ENCODE measurements around the gene PLAGL2. TPM values are rescaled to one million over a fixed set of nuclear protein-coding genes. Genes with fewer than 3 reads are reported as not detected.

PLAGL2 gene
- total and polyA plus RNA-seq, 2 experiments from 2014 or later, result 39.7 to 41.1 TPM

- DNase-seq (ENCODE audit: low spot score), result no peak
- no peaks in the 10 kb centered on the region for H3K9me3 ChIP-seq (ENCODE audit: low read depth)
- H2AFZ ChIP-seq, result no peak overlapping the region
- no peak for TF ChIP-seq EZH2phosphoT487 (IDR thresholded peaks at IDR 0.05; ENCODE audit: low read depth, severe bottlenecking, unreplicated experiment)
- no peaks in the 10 kb centered on the region for H3K27me3 ChIP-seq
- H3K36me3 ChIP-seq (replicated peaks; ENCODE audit: insufficient read depth, low read depth), result peaks cover 7% of the 10 kb centered on the region
- H3K9me2 ChIP-seq (replicated peaks; ENCODE audit: insufficient read depth), result no peaks in the 10 kb centered on the region
- peaks cover 4% of the 10 kb centered on the region for H3K4me1 ChIP-seq (ENCODE audit: insufficient read depth)
- H3K4me2 ChIP-seq, result no peak overlapping the region
- no peak overlapping the region for H3K4me3 ChIP-seq
- 92% methylated on average over 8 of the region's 8 CpGs for WGBS (ENCODE audit: low lambda C conversion rate, missing lambda C conversion rate)
- no peak overlapping the region for H3K27ac ChIP-seq
- no peaks in the 10 kb centered on the region for H4K20me1 ChIP-seq (ENCODE audit: insufficient read depth, poor library complexity, severe bottlenecking)
- no peaks in the 10 kb centered on the region for H3K79me2 ChIP-seq
Measured at GRCh38 chr20:32149566-32150170, 57.9 kb downstream of the PLAGL2 start.

- DNase-seq (ENCODE audit: low spot score), result no peak
- H3K4me2 ChIP-seq, result no peak overlapping the region
- peaks cover 3% of the 10 kb centered on the region for H3K79me2 ChIP-seq
- H3K4me3 ChIP-seq, result no peak overlapping the region
- no peaks in the 10 kb centered on the region for H3K9me3 ChIP-seq (ENCODE audit: low read depth)
- peaks cover 6% of the 10 kb centered on the region for H3K36me3 ChIP-seq (replicated peaks; ENCODE audit: insufficient read depth, low read depth)
- no peak overlapping the region for H3K27ac ChIP-seq
- no peak for TF ChIP-seq CTCF (IDR thresholded peaks at IDR 0.05; ENCODE audit: poor library complexity)
- TF ChIP-seq EZH2 (IDR thresholded peaks at IDR 0.05; ENCODE audit: borderline replicate concordance), result no peak
- TF ChIP-seq EZH2phosphoT487 (IDR thresholded peaks at IDR 0.05; ENCODE audit: low read depth, severe bottlenecking, unreplicated experiment), result no peak
- no peaks in the 10 kb centered on the region for H3K9me2 ChIP-seq (replicated peaks; ENCODE audit: insufficient read depth)
- H3K27me3 ChIP-seq, result no peaks in the 10 kb centered on the region
- H3K4me1 ChIP-seq (ENCODE audit: insufficient read depth), result no peaks in the 10 kb centered on the region
- 97% methylated on average over 8 of the region's 8 CpGs for WGBS (ENCODE audit: low lambda C conversion rate, missing lambda C conversion rate)
- no peaks in the 10 kb centered on the region for H4K20me1 ChIP-seq (ENCODE audit: insufficient read depth, poor library complexity, severe bottlenecking)
- H2AFZ ChIP-seq, result no peak overlapping the region
Measured at GRCh38 chr20:32144898-32145662, 62.5 kb downstream of the PLAGL2 start.

GRCh38 chr20:32142991-32143390, 64.6 kb downstream of the PLAGL2 start:
- no peaks in the 10 kb centered on the region for H3K9me2 ChIP-seq (replicated peaks; ENCODE audit: insufficient read depth)
- no peak overlapping the region for H3K4me3 ChIP-seq
- TF ChIP-seq EZH2phosphoT487 (IDR thresholded peaks at IDR 0.05; ENCODE audit: low read depth, severe bottlenecking, unreplicated experiment) (no peak), EZH2 (IDR thresholded peaks at IDR 0.05; ENCODE audit: borderline replicate concordance) (no peak), CTCF (IDR thresholded peaks at IDR 0.05; ENCODE audit: poor library complexity) (no peak)
- H3K27ac ChIP-seq, result no peak overlapping the region
- 97% methylated on average over 15 of the region's 15 CpGs for WGBS (ENCODE audit: low lambda C conversion rate, missing lambda C conversion rate)
- H3K36me3 ChIP-seq (replicated peaks; ENCODE audit: insufficient read depth, low read depth), result peaks cover 10% of the 10 kb centered on the region
- H3K27me3 ChIP-seq, result no peaks in the 10 kb centered on the region
- H3K79me2 ChIP-seq, result peaks cover 3% of the 10 kb centered on the region
- DNase-seq (ENCODE audit: low spot score), result no peak
- H3K9me3 ChIP-seq (ENCODE audit: low read depth), result no peaks in the 10 kb centered on the region
- H2AFZ ChIP-seq, result no peak overlapping the region
- H4K20me1 ChIP-seq (ENCODE audit: insufficient read depth, poor library complexity, severe bottlenecking), result no peaks in the 10 kb centered on the region
- no peak overlapping the region for H3K4me2 ChIP-seq
- H3K4me1 ChIP-seq (ENCODE audit: insufficient read depth), result no peaks in the 10 kb centered on the region

MicroRNAs encoded within 50 kb of the gene (microRNA counts, 767-probe panel; counts per million panel counts)
- microRNA hsa-miR-1825, result not detected

Other genes with a start within 250 kb of the PLAGL2 start
- gene XKR7, start 239.6 kb downstream of the PLAGL2 start, total RNA-seq, result 0.12 and 0.37 TPM in 2 replicates
- not detected in 2 replicates for gene XKR7, start 239.6 kb downstream of the PLAGL2 start, polyA plus RNA-seq
- 0.77 and 0.80 TPM in 2 replicates for gene CCM2L, start 197.3 kb downstream of the PLAGL2 start, total RNA-seq
- 0.56 and 1.0 TPM in 2 replicates for gene CCM2L, start 197.3 kb downstream of the PLAGL2 start, polyA plus RNA-seq
- gene HCK, start 155.5 kb downstream of the PLAGL2 start, total RNA-seq, result 0.44 and 2.2 TPM in 2 replicates
- 0.54 and 0.90 TPM in 2 replicates for gene HCK, start 155.5 kb downstream of the PLAGL2 start, polyA plus RNA-seq
- 65.3 and 72.3 TPM in 2 replicates for gene TM9SF4, start 98.0 kb downstream of the PLAGL2 start, total RNA-seq
- gene TM9SF4, start 98.0 kb downstream of the PLAGL2 start, polyA plus RNA-seq, result 86.4 and 87.3 TPM in 2 replicates
- 81.4 and 87.3 TPM in 2 replicates for gene POFUT1, start 137 bp upstream of the PLAGL2 start, total RNA-seq
- 39.4 and 42.0 TPM in 2 replicates for gene POFUT1, start 137 bp upstream of the PLAGL2 start, polyA plus RNA-seq
- 31.2 and 32.0 TPM in 2 replicates for gene KIF3B, start 69.9 kb upstream of the PLAGL2 start, total RNA-seq
- 9.1 and 11.7 TPM in 2 replicates for gene KIF3B, start 69.9 kb upstream of the PLAGL2 start, polyA plus RNA-seq
- gene ASXL1, start 150.6 kb upstream of the PLAGL2 start, total RNA-seq, result 59.6 and 82.0 TPM in 2 replicates
- 95.6 and 126 TPM in 2 replicates for gene ASXL1, start 150.6 kb upstream of the PLAGL2 start, polyA plus RNA-seq